GM19463 (cell line): ENCODE measurements around the gene KCNAB1.
"Not testable (repeated sequence)": the region's sequence is repeated elsewhere in the genome, so short reads cannot be mapped to it uniquely, and the experiment has no call there.

ENCODE experiments used
- ATAC-seq: cut with Tn5 transposase; IDR thresholded peaks from one replicate; pipeline ENCODE4 v1.9.1; 2021; ENCODE audit warnings: mild to moderate bottlenecking, moderate library complexity; ENCODE audit not compliant: unreplicated experiment

The KCNAB1 gene

DNA sequence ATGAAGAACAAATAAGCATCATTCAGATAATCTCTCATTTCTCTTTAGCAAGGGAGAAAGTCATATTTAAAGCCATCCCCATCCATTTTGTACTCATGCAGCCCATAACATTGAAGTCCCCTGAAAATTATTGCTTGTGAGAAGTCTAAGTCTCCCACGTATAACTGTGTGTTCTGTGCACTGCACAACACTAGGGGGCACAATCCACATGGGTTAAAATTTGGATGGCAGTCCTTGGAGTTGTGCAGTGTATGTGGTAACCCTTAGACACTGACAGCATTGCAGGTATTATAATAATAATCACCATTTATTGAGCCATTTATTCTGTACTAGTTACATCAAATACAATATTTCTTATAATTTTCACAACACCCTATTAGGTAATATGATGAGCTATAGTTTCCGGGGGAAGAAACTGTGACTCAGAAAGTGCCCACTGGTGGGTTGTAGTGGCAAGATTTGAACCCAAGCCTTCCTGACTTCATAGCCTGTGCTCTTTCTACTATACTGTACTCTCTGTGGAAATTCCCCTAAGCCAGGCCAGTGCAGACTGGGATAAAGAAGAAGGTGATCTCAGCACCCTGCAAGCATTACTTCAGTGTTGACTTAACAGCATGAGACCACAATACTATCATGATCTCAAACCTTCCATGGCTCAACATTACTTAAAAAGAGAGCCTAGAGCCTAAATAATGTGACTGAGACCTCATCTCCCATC is 15.7 kb downstream of the KCNAB1 start:
- no peak for ATAC-seq

DNA sequence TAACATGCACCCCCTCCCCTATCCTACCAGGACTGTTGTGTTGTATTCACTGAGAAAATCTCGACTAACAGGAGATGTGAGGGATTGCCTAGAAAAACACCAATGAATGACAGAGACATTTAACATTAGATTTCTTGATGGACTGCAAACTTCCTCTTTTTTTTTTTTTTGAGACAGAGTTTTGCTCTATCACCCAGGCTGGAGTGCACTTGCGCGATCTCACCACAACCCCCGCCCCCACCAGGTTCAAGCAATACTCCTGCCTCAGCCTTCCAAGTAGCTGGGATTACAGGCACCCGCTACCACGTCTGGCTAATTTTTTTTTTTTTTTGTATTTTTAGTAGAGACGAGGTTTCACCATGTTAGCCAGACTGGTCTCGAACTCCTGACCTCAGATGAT is 17.0 kb downstream of the KCNAB1 start:
- ATAC-seq = not testable (repeated sequence)

DNA sequence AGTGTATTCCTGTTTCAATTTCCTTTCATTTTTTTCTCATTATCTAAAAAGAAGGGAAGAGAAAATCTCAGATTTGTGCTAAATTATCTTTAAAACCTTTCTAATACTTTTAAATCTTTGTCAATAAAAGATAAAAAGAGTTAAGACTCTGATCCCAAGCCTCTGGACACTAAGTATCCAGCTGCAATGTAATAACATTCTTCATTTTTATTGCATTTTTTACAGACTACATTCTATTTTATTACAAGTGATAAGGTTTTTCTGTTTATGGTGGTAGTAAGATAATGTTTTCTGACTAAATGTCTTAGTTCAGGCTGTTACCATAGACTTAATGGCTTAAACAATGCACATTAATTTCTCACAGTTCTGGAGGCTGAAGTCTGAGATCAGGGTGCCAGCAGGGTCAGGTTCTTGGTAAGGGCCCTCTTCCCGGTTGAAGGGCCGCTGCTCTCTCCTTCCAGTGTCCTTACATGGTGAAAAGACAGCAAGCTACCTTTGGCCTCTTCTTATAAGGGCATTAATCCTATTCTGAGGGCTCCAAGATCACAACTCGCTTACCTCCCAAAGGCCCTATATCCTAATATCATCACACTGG is 19.7 kb downstream of the KCNAB1 start:
- no peak for ATAC-seq

DNA sequence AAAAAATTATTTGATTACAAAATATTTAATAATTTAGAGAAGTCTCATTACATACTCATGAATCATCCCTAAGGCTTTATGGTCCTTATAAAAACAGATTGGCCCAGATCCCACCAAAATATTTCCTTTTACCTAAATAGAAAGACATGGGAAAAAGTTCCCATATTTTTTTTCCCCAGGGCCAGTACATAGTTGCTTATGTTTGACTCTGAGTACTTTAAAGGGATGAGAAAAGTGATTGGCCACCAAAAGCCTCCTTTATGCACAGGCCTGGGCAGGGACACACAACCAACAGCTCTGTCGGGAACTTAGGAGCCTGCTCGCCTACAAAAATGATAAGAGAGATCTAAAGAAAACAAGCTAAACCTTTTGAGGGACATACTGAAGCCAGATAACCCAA is 22.3 kb downstream of the KCNAB1 start:
- no peak for ATAC-seq

DNA sequence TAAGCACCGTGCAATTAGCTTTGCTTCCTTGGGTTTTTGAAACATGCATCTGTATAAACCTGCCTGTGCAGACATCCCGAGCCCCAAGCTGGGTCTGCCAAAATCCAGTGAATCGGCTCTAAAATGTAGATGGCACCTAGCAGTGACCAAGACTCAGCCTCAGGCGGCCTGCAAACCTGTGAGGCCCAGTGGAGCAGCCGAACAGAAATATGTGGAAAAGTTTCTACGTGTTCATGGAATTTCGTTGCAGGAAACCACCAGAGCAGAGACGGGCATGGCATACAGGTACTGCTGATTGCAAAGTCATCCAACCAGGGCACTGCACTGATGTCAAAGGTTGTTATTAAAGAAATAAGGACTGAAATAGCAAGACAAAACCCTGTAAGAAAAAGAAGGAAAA is 22.8 kb downstream of the KCNAB1 start:
- no peak for ATAC-seq

DNA sequence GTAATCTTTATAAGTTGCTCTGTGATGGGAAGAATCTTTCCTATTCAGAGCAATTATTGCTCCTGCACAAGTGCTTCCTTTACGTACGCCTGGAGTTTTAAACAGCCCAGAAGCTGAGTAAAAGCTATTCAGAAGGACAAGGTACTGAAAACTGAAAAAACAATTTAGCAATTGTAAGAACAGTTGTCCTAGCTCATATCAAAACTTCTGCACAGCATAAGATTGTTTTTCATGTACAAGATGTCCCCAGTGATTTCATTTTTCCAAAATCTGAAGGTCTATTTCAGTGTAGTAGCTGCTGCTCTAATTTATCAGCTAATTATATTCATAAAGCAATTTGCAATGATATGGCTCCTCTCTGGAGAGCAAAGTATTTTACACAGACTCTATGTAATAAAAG is 23.7 kb downstream of the KCNAB1 start:
- ATAC-seq = no peak

DNA sequence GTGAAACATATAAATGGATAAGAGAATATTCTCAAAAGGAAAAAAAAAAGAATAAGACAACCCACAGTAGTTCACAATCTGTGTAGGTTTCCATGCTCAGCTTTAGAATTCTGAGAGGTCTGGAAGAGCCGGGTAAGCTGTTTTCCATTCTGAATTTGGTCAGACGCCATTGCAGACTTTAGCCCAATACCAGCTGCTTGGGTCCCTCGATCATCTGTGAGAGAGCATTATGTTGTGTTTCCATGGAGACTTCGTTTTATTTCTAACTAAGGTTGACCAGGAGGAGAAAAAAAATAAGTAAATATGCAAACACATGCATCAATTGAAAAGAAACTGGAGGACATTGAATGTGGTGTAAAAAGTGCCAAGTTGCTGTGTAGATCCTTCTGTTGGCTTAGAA is 25.5 kb downstream of the KCNAB1 start:
- no peak for ATAC-seq

DNA sequence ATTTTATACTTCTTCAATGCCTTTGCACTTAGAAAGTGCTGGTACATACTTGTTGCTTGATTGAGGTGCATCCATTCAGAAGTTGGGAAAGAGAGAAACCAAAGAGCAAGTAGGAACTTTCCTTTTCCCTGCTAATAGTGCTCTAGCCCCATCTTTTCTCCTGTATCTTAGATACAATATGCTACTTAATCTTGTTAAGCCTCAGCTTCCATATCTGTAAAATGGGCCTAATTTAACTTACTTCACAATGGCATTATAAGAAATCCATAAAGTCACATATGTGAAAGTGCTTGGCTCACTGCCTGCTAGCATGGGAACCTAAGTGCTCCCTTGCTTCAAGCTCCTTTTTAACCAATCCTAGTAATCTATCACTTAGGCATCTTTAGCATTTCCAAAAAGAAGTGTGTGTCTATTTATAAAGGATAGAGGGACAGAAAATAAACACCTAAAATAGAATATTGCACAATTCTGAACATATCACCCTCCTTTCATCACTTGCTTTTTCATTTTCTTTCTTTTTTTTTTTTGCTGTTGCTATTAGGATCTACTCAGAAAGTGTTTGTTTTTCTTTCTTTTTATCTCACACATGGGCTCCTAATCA is 28.1 kb downstream of the KCNAB1 start:
- no peak for ATAC-seq

DNA sequence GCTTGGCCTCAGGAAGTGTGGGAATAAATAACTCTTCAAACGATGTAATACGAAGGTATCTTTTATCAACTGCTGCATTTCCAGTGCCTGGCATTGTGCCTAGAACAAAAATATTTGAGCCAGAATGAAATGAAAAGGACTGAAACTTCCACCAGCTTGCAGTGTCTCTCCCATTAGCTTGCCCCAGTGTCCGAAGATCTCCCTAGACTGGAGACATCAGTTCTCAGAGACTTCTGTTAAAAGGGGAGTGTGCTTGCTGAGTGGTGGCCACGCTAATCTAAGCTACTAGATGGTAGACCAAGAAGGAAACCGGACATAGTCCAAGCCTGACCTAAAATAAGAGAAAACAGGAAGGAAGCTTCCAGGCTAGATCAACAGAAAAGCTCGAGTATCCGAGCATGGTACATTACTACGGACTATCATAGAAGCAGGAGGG is 28.6 kb downstream of the KCNAB1 start:
- ATAC-seq = no peak

DNA sequence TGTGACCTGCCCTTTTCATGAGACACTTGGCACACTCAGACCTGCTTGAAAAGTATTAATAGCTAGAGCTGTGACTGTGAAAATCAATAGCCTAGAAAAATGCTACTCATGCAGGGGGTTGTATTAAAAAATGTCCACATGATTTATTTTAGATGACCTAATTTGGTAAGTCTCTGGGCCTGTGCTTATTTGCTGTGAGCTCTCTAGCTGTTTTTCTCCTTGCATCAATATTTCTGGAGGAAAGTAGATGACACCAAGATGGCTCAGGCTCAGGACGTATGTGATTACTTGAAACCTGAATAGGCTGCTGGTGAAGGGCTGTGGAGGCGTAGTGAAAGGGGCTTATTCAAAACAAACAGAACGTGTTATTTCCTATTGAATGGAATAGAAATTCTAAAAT is 29.5 kb downstream of the KCNAB1 start:
- ATAC-seq = no peak

DNA sequence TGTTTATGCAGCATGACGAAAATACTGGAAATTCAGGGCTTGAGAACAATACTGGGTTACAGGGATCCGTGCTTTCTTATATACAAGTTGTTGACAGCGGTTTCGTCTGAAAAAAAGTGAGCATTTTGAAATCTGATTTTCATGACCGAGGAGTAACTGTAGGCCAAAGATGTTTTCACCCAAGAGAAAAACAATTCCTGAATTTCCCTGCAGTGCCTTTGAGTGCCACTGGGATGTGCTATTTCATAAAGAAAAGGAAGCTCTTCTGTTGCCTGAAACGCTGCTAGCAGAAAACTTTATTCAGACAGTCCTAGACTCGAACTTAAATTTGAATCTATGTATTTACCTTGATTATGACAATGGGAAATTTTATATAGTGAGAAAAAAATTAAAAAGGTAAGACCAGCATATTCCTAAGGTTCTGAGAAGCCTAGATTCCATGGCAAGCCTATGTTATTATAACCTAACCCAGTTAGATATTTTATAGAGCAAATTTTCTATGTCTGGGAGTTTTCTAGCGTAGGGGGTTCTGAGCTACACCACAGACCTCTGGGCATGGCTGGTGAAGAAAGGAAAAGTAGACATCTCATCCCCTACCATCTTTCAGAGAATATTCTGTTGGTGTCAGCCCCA is 30.2 kb downstream of the KCNAB1 start:
- ATAC-seq = peak; percentile 48

DNA sequence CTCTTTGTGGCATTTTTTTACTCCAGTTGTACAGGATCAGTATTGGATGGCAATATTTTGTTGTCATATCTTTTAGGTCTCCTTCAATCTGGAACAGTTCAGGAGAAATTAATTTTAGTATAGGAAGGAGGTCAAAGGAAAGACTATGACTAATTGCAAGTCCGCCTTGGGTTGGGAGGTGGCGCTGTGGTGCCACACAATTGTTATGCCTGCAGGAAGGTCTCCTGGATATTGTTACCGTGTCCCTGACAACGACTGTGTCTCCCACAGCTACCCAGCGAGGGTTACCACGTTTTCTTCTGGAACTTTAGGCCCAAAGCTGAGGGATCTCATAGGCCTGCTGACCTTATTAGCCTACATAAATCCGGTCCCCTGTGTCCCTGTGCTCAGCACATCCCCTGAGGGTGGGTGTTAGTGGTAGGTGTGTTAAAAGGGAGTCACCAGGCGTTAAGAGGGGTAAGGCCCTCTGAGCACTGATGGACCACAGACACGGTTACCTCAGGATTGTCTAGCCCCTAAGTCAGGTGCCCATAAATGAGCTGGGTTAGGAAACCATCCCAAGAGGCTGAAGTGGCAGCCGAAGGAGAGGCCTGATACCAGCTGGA is 31.5 kb downstream of the KCNAB1 start:
- peak; percentile 60 for ATAC-seq

DNA sequence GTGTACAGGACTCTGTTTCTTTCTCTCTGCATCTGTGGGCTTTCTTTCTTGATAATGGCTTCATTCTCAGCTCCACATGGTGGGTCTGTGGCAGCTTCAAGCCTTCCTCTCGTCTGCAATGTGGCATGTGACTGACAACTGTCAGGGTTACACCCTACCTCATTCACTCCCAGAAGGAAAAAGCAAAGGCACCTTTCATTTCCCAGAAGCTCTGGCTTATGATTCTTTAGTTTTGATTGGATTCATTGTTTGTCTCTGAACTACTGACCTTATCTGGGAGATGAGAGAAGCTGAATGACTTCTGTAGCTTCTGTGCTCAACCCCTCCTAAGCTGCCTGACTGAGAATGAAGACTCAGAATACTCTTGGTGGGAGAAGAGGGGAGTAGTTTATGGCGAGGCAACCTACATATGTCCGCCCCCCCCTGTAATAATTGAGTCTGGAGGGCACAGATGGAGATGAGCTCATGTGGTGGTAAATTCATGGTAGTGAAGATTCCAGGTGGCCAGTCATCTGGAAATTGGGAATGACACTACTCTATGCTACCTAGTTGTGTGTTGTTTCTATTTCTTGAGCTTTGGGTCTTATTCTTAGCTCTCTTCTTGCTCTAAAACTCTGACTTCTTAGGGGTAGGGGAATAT is 38.4 kb downstream of the KCNAB1 start:
- ATAC-seq = no peak

DNA sequence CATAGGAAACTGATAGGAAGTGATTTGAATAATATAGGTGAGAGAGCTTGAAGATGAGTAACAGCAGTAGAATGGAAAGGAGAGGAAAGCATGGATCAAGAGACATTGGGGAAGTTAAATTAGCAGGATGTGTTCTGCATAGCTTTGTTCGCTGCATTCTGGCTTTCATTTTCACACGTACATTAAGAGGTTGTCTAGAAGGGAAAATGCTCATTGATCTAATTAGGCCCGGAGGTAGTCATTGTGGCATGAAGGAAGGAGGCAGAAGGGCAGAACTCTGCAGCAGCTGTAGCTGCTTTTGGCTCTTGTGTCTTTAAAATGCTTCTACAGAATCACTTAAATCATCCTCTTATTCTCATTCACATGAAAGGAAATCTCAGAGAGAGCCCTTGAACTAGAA is 40.3 kb downstream of the KCNAB1 start:
- peak; percentile 88 for ATAC-seq

DNA sequence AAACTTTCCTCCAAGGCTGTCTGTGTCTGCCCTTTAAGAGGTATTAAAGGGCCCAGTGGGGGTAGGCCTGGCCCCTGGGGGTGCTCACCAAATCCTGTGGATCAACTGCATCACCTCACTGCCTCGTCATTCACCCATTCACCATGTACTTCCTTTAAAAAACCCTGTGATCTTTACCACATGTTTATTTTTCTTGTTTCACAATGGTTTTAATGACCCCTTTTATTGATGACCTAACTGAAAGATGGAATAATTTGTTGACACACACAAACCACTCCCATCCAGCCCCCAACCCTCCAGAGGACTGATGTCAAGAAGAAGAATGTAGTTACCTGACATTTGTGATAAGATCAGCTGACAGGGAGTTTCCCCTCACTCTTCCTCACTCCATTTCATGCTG is 40.8 kb downstream of the KCNAB1 start:
- peak; percentile 17 for ATAC-seq

DNA sequence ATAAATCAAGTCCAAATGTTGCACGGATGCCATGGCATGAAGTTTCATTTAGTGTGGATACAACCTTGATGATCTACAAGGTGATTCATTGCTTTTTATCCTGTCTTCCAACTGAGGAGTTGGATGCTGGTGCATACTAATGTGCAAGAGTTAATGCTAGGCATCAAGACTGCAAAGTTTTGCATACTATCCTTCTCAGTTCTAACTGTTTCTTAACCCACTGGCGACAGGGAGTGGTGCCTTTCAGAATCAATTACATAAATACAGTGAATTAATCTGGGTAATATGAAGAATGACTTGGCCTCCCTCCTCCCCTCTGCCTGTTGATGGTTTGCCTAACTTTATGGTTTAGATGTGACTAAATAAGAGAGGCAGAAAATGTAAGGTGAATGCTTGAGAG is 43.5 kb downstream of the KCNAB1 start:
- no peak for ATAC-seq

DNA sequence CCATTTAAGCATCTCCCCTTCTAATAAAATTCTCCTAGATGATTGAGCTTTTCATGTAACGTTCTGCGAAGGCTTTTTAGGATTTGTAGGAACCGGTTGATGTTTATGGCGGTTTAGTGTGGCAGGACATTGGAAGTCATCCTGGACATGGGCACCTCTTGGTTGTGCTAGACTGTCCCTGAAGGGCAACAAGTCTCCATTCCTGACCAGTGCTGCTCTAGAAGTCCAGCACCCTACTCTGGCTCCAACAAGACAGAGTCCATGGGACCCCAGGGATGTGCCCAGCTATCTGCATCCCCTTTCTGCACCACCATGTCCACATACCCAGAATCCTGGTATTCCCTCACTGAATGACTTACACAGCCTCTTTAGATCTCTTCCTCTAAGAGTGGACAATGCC is 46.4 kb downstream of the KCNAB1 start:
- no peak for ATAC-seq

DNA sequence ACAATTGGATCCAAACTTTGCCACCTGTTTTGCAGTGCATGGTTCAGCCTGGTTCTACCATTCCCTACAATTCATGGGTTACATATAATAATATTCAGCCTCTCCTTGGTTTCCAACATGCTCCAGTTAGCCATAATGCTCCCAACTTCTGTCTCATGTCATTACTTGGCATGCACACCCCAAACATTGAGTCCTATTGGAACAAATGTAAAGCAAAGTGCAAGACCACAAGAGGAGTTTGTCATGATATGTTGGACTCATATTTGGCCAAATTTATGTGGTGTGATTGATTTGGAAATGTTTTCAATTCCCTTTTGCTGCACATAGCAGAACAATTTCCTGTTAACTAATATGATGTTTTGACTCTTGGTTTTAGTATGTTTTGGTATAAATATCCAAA is 50.2 kb downstream of the KCNAB1 start:
- ATAC-seq = no peak

DNA sequence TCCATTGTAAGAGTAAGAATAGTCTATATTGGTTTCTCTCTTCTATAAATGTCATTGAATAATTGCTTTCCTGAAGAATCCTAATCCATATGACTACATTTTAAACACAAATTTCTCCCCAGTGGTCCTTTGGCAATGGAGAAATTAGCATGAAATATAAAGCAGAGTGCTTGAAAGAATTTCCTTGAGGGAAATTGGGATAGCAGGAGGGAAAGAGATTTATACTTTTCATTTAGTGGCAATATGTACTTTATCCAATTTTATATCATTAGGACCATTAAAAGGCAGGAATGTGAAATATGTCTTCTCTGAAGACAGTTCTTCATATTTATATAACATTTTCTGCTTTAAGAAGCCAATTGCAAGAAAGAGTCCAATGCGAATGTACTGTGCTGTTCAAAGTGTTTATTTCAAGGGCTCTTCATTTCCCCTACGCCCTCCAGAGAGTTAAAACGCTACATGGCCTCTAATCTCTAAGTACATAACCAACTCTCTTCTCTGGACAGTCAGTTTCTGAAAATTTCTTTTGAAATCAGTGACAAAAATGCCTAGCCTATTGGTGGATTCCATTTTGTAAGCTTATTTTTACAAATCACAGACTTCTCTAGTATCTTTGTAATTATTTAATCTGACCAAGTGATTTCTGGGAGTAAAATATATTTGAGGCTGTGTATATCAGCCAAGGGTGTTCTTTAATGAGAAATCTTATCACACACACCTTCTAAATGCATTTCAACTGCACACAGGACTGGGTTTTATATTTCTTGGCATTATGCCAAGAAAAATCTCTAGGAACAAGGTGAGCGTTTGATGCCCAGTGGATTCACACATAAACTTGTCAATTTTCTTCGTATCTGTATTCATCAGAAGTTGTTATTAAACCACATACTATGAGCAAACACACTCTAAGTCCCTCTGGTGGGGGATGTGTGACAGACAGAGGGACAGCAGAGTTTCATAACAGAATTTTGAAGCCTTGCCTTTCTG is 51.2 kb downstream of the KCNAB1 start:
- ATAC-seq = no peak

DNA sequence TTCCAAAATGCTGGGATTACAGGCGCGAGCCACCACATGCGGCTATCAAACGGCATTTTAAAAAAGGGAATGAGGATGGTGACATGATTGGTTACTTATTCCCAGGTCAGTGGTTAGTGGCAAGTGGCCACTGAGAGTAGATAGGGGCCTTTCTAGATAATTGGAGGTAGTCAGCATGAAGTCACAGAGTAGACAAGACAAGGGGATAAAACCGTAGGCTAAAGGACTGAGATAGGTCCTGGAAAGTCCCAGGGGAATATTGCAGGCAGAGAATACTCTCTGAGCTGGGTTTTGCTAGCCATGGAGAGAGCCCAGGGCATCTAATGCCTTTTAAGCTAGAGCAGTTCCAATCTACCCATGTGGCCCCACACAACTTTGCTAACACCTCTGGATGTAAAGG is 52.2 kb downstream of the KCNAB1 start:
- no peak for ATAC-seq
